ENCODE data around the gene CCNQ. TPM values are rescaled to one million over a fixed set of nuclear protein-coding genes. Genes with fewer than 3 reads are reported as not detected.

CCNQ gene
- total and polyA plus RNA-seq, 2 of the 8 experiments (the other 6 are each of a cell fraction or from before 2014, with no cell fraction given): 16.6 to 32.1 TPM

GRCh38 chrX:153578200-153578835 lies 20.6 kb downstream of the CCNQ start:
- Histone ChIP-seq H3K36me3 (ENCODE audit: control insufficient read depth in 2 of 4, insufficient read depth in 4 of 4, low read length in 3 of 4) (no peaks in the 10 kb centered on the region), H3K27ac (ENCODE audit: low read depth, low read length) (no peak overlapping the region)
- FAIRE-seq: peak; percentile 24

More at GRCh38 chrX:153578200-153578835, 20.6 kb downstream of the CCNQ start:
- no peaks in the 10 kb centered on the region for H3K79me2 ChIP-seq (ENCODE audit: control insufficient read depth in 1 of 2, insufficient read depth in 2 of 2, low read length in 2 of 2)
- H3K14ac ChIP-seq (ENCODE audit: insufficient read length): no peak overlapping the region
- no peak overlapping the region for H3K23ac ChIP-seq (ENCODE audit: insufficient read length)
- H4K8ac ChIP-seq (ENCODE audit: extremely low read depth, insufficient read depth, low read length): no peak overlapping the region
- 55% methylated on average over 6 of the region's 18 CpGs; no CpG with 5 or more reads in 1 of the 2 experiments for WGBS, 2 experiments (ENCODE audit: extremely low coverage in 1 of 2, insufficient coverage in 1 of 2, insufficient read length in 1 of 2, insufficient replicate concordance in 2 of 2, low coverage in 1 of 2, low lambda C conversion rate in 2 of 2, missing lambda C conversion rate in 1 of 2)
- H3K9me3 ChIP-seq (ENCODE audit: insufficient read depth in 2 of 2, low read depth in 1 of 2, low read length in 1 of 2): no peaks in the 10 kb centered on the region
- H3K27me3 ChIP-seq (replicated peaks in 1 of 4; ENCODE audit: control insufficient read depth in 3 of 4, extremely low read depth in 1 of 4, insufficient read depth in 3 of 4, low read length in 3 of 4): no peaks in the 10 kb centered on the region
- H2AFZ ChIP-seq (ENCODE audit: low read length): no peak overlapping the region
- H2BK20ac ChIP-seq (ENCODE audit: low read length): no peak overlapping the region
- TF ChIP-seq BCL11A (IDR thresholded peaks at IDR 0.05; ENCODE audit: low read depth in 2 of 2, low read length in 2 of 2) (no peak), CTCF (IDR thresholded peaks at IDR 0.05; ENCODE audit: control extremely low read depth in 1 of 3, insufficient read depth in 1 of 3, low read depth in 1 of 3, low read length in 3 of 3) (peak in 2 of 3 experiments; percentile 43 to 65; a peak in 3 of 4 replicates), RAD21 (IDR thresholded peaks at IDR 0.05 in 1 of 2, conservative IDR thresholded peaks at IDR 0.05 in 1 of 2; ENCODE audit: low read depth in 2 of 2, low read length in 2 of 2) (peak in 1 of 2 experiments; percentile 8; a peak in 1 of 4 replicates)
- H3K4me2 ChIP-seq (ENCODE audit: insufficient read depth in 1 of 2, low read depth in 2 of 2, low read length in 2 of 2): no peak overlapping the region
- H3K79me1 ChIP-seq (ENCODE audit: low read depth, low read length): no peaks in the 10 kb centered on the region; the same call in 1 of the 2 replicates
- H3K18ac ChIP-seq (ENCODE audit: extremely low read depth, low read length): no peak overlapping the region
- no peaks in the 10 kb centered on the region for H4K20me1 ChIP-seq (replicated peaks in 1 of 2; ENCODE audit: control insufficient read depth in 1 of 2, insufficient read depth in 2 of 2, low read length in 2 of 2)
- H3K4me1 ChIP-seq (replicated peaks in 1 of 4; ENCODE audit: control insufficient read depth in 3 of 4, insufficient read depth in 4 of 4, low read length in 3 of 4): peaks cover 0 to 11% (median 1%) of the 10 kb centered on the region in 4 experiments; a peak in 3 of 7 replicates
- H4K5ac ChIP-seq (ENCODE audit: insufficient read length, low read depth, low read length): no peak overlapping the region
- POLR2A ChIA-PET (ENCODE audit: partially characterized antibody): interaction anchor here (0.6 to 2.1 kb wide), 5 partner anchors 10 to 109 kb away, joined by 3 to 7 read pairs (median 3); no protein-coding TSS in a partner anchor
- H2BK15ac ChIP-seq (ENCODE audit: low read length): no peak overlapping the region
- peak in 1 of 2 experiments; percentile 51 for DNase-seq (ENCODE audit: low read depth in 1 of 2, low spot score in 2 of 2)
- H3K23me2 ChIP-seq (ENCODE audit: low read depth, low read length): no peaks in the 10 kb centered on the region
- H3K56ac ChIP-seq (replicated peaks; ENCODE audit: insufficient read length, low read depth, low read length): no peak overlapping the region
- no peak overlapping the region for H2BK12ac ChIP-seq (ENCODE audit: low read depth, low read length)
- CTCF ChIA-PET (ENCODE audit: partially characterized antibody): interaction anchor here (0.7 to 7.6 kb wide), 23 partner anchors 9 to 160 kb away, joined by 3 to 47 read pairs (median 5); no protein-coding TSS in a partner anchor
- H4K91ac ChIP-seq (replicated peaks; ENCODE audit: insufficient read length, low read length): no peak overlapping the region
- no peak overlapping the region for H2AK5ac ChIP-seq (ENCODE audit: low read depth, low read length)
- no peak overlapping the region for H2BK5ac ChIP-seq (ENCODE audit: low read depth, low read length)
- no peak overlapping the region for H3K9ac ChIP-seq (replicated peaks in 1 of 4; ENCODE audit: extremely low read depth in 1 of 4, low read depth in 3 of 4, low read length in 3 of 4)
- H2BK120ac ChIP-seq (replicated peaks; ENCODE audit: low read depth, low read length): no peak overlapping the region
- no peak overlapping the region for H3K4me3 ChIP-seq (ENCODE audit: extremely low read depth in 1 of 4, insufficient read depth in 2 of 4, low read depth in 3 of 4, low read length in 4 of 4)
- H3K4ac ChIP-seq (replicated peaks; ENCODE audit: insufficient read length, low read depth, low read length): no peak overlapping the region

Measured in H1 (cell line).